Activated T-helper 2 cell treated with anti-CD3 and anti-CD28 coated beads, Interferon-gamma antibody, Interleukin-2, Interleukin-4, amounts not matched to agents 10 μg/mL and 5 μg/mL and 100 μg/mL, durations not matched to agents 14 hours and 24 hours and 36 hours (primary cell): ENCODE measurements around the gene MT1G. TPM values are rescaled to one million over a fixed set of nuclear protein-coding genes. Genes with fewer than 3 reads are reported as not detected.

ENCODE experiments used
- DNase-seq: peaks from one replicate; pipeline ENCODE4 v3.0.0; 2021; ENCODE audit warnings: low spot score
- H3K27ac Mint-ChIP-seq: one replicate; pipeline ENCODE4 v1.8.0; 2021; ENCODE audit warnings: mixed read lengths
- H3K27me3 Mint-ChIP-seq: one replicate; pipeline ENCODE4 v1.8.0; 2021; ENCODE audit warnings: low read depth, mixed read lengths
- H3K36me3 Mint-ChIP-seq: one replicate; pipeline ENCODE4 v1.8.0; 2021; ENCODE audit warnings: low read depth, mixed read lengths
- H3K4me1 Mint-ChIP-seq: one replicate; pipeline ENCODE4 v1.8.0; 2021; ENCODE audit warnings: low read depth, mixed read lengths
- H3K4me3 Mint-ChIP-seq: one replicate; pipeline ENCODE4 v1.8.0; 2021; ENCODE audit warnings: low read depth, mild to moderate bottlenecking, moderate library complexity, mixed read lengths
- H3K9me3 Mint-ChIP-seq: one replicate; pipeline ENCODE4 v1.8.0; 2021; ENCODE audit warnings: mixed read lengths
- intact Hi-C: fragments of 100-400 bp; cut with micrococcal nuclease; formaldehyde crosslinking; loops from one replicate; pipeline ENCODE4 v1.15.1; 2023
- total RNA-seq: library from RNA; stranded (reverse); gene quantifications from 2 replicates; pipeline ENCODE4 v1.2.3, GENCODE V29; 2022

The MT1G gene
- total RNA-seq, 1 donor from 2014 or later = 21.1 TPM

DNA sequence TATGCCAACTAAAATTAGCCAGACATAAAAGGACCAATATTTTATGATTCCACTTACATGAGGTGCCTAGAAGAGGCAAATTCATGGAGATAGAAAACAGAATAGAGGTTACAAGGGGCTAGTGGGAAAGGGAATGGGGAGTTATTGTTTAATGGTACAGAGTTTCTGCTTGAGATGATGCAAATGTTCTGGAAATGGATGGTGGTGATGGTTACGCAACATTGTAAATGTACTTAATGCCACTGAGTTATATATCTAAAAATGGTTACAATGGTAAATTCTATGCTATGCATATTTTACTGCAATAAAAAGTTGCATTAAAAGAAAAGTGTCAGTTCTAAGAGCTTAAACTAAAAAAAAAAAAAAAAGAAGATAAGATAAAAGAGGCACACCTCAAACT, 32.3 kb upstream of the MT1G start:
- Mint-ChIP-seq H3K36me3 (no peaks in the 10 kb centered on the region), H3K4me3 (no peak overlapping the region), H3K27ac (no peak overlapping the region), H3K27me3 (no peaks in the 10 kb centered on the region), H3K4me1 (peaks cover 9% of the 10 kb centered on the region), H3K9me3 (no peaks in the 10 kb centered on the region)
- intact Hi-C loops = no loop called here
- DNase-seq = no peak

DNA sequence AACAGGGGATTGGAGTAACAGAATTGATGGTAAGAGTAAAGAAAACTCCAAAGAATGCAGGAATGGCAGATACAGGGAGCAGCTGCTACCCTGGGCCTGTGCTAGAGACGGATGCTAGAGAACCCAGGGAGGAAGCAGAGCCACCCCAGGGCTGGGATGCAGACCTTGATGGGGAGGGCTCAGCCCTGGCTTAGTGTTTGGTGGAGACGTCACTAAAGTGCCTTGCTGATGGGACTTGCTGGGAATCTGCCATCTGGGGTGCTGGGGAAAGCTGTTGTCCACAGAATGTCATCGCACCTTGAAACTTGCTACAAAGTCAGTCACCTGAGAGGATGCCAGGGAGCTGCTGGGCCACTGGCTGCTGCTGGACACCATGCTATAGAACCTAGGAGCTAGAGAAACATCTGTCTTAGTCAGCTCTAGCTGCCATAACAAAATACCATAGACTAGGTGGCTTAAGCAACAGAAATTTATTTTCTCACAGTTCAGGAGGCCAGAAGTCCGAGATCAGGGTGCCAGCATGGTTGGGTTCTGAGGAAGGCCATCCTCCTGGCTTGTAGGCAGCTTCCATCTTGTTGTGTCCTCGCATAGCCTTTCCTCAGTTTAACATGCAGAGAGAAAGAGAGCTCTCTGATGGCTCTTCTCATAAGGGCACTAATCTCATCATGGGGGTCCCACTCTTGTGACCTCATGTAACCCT, 29.7 kb upstream of the MT1G start:
- no peaks in the 10 kb centered on the region for H3K9me3 Mint-ChIP-seq
- no peak overlapping the region for H3K4me3 Mint-ChIP-seq
- no peaks in the 10 kb centered on the region for H3K27me3 Mint-ChIP-seq

DNA sequence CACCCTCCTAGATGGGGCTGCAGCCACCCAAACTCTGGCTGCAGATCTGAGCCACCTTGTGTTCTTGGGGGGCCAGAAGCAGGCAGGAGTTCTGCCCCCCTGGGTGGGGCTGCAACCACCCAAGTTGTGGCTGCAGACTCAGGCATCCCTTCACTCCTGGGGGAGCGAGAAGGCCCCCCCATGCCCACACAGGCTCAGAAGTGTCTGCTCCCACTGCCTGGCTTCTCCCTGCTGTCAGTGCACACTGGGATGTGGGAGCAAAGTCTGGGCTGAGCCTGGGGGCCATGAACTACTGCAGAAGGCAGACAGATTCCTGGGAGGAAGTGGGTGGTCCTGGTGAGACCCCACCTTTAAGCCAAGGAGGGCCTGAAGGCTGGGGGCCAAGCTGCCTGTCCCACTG, 27.4 kb upstream of the MT1G start:
- intact Hi-C loops = no loop called here
- H3K36me3 Mint-ChIP-seq = no peaks in the 10 kb centered on the region
- no peak overlapping the region for H3K27ac Mint-ChIP-seq
- DNase-seq = no peak
- no peaks in the 10 kb centered on the region for H3K27me3 Mint-ChIP-seq
- no peaks in the 10 kb centered on the region for H3K4me1 Mint-ChIP-seq
- H3K4me3 Mint-ChIP-seq = no peak overlapping the region
- no peaks in the 10 kb centered on the region for H3K9me3 Mint-ChIP-seq

More for the DNA sequence above, 29.7 kb upstream of the MT1G start:
- intact Hi-C loops = no loop called here
- DNase-seq = no peak
- no peaks in the 10 kb centered on the region for H3K36me3 Mint-ChIP-seq
- H3K27ac Mint-ChIP-seq = no peak overlapping the region
- peaks cover 9% of the 10 kb centered on the region for H3K4me1 Mint-ChIP-seq

DNA sequence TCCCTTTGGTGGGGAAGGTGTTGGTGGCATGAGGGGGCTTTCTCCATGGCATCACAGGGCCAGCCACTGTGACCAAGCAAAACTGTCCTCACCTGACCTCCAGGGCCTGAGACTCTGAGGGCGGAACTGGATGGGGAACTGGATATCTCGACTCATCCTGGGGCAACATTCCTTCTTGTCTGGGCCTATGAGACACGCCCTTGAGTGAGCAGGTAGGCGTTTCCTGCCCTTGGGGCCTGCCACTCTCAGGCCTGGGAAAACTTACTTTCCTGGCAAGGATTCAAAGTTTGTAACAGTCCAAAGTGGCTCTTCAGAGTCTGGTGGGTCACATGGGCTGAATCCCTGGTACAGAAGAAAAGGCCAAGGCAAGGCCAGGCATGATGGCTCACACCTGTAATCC, 24.0 kb upstream of the MT1G start:
- no peaks in the 10 kb centered on the region for H3K9me3 Mint-ChIP-seq
- no peak for DNase-seq
- H3K27me3 Mint-ChIP-seq = peaks cover 3% of the 10 kb centered on the region
- H3K4me1 Mint-ChIP-seq = no peaks in the 10 kb centered on the region
- intact Hi-C loops = no loop called here
- no peak overlapping the region for H3K27ac Mint-ChIP-seq
- no peak overlapping the region for H3K4me3 Mint-ChIP-seq
- no peaks in the 10 kb centered on the region for H3K36me3 Mint-ChIP-seq

DNA sequence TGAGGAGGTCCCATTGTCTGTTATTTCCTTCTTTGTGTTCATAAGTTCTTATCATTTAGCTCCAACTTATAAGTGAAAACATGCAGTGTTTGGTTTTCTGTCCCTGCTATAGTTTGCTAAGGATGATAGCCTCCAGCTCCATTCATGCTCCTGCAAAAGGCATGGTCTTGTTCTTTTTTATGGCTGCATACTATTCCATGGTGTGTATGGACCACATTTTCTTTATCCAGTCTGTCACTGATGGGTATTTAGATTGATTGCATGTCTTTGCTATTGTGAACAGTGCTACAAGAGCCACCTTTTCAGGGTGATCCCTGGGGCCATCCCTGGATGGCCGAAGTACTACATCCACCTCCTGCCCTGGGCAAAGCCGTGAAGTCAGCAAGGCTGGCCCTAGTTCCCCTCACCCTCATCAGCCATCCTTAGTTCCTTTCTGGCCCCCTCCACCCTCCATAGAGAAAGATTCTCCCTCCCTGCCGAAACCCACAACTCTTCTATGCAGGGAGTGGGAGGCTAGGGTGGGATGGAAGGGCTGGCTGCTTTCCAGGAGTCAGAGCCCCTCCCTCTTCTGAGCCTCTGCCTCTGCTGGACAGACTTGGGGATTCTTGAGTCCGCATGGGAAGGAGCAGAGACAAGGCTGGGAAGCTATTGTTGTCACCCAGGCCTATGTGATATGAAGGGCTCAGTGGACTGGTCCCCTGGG, 22.7 kb upstream of the MT1G start:
- intact Hi-C loops = no loop called here
- peaks cover 3% of the 10 kb centered on the region for H3K27me3 Mint-ChIP-seq

DNA sequence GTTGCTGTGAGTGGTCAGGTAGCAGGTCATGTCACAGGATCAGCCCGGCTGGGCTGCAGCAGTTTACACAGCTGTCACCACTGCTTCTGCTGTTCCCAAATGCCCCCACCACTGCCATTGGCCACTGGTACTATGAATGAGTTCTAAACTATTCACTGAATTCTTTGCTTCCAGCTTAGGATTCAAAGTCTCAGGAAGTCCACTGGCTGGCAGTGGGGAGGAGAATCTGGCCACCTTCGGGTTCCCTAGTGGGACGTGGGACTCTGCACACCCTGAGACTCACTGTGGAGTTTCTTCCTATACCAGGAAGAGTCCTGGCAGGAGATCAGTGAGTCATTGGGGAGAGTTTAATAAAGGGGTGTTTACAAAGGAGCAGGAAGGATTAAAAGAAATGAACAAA, 21.3 kb upstream of the MT1G start:
- Mint-ChIP-seq H3K9me3 (no peaks in the 10 kb centered on the region), H3K36me3 (peaks cover 4% of the 10 kb centered on the region), H3K27me3 (peaks cover 3% of the 10 kb centered on the region), H3K27ac (no peak overlapping the region), H3K4me1 (no peaks in the 10 kb centered on the region), H3K4me3 (no peak overlapping the region)
- DNase-seq = no peak
- intact Hi-C loops = no loop called here

More for the DNA sequence above, 22.7 kb upstream of the MT1G start:
- no peak for DNase-seq
- Mint-ChIP-seq H3K4me1 (no peaks in the 10 kb centered on the region), H3K4me3 (no peak overlapping the region), H3K27ac (no peak overlapping the region), H3K9me3 (no peaks in the 10 kb centered on the region), H3K36me3 (peaks cover 4% of the 10 kb centered on the region)

DNA sequence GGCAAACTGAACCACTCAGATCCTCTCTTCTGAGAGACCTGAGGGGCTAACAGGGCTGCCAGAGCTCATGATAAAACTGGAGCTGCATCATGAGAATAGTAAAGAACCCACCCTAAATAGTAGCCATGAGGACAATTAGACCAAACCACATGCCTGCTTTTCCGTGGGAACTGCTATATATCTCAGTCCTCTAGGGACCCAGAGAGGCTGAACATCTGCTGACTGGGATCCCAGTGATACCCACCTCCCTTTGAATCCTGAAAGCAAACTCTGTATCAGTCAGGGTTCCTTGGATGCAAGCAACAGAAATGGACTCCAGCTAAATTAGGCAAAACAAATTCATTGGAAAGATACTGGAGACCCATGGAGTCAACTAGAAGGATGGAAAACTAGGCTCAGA, 20.9 kb upstream of the MT1G start:
- Mint-ChIP-seq H3K4me3 (no peak overlapping the region), H3K27me3 (peaks cover 3% of the 10 kb centered on the region), H3K36me3 (peaks cover 4% of the 10 kb centered on the region), H3K4me1 (peaks cover 3% of the 10 kb centered on the region), H3K27ac (no peak overlapping the region), H3K9me3 (no peaks in the 10 kb centered on the region)
- intact Hi-C loops = no loop called here
- no peak for DNase-seq

DNA sequence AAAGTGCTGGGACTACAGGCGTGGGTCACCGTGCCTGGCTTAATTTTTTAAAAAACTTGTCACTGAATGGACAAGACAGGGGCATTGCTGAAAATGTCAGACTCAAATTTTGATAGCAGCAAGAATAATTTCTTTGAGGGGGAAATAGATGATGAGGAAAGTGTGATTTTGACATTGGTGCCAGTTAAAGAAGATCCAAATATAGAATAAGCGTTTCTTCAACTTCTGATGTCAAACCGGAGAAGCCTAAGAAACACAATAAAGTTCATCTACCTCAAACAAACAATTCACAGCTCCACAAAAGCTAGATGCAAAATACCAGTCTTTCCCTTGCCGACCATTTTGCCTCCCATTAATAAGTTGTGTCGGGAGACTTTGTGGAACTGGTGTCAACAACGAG, 18.9 kb upstream of the MT1G start:
- no peak for DNase-seq
- Mint-ChIP-seq H3K4me1 (peaks cover 16% of the 10 kb centered on the region), H3K27ac (no peak overlapping the region), H3K4me3 (no peak overlapping the region), H3K36me3 (peaks cover 4% of the 10 kb centered on the region), H3K9me3 (no peaks in the 10 kb centered on the region), H3K27me3 (peaks cover 3% of the 10 kb centered on the region)
- intact Hi-C loops = no loop called here

DNA sequence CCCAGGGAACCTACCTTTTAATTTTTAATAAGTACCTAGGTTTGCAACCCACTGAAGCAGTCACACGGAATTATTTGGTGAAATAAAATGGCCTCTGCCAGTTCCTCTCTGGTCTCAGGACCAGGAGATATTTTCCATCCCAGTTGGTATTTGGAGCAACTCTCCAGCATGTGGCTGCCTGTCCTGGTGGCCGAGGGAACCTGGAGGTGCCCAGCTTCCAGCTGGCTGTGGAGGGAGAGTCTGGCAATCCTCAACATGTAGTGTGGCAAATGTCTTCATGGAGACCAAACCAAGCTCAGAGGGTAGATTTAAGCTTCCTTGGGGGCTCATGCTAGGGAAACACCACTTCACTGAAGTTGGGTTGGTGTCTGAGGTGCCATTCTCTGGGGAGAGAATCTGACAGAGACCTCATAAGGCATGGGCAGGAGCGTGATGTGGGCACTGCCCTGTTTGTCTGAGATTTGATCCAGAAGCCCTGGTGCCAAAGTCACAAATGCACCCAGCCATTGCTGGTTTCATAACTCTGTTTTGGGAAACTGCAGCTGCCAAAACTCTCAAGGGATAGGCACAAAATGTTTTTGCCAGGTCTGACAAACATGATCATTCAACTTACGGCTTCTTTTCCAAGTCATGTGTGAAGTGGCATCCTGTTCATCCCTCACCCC, 17.2 kb upstream of the MT1G start:
- no peak overlapping the region for H3K4me3 Mint-ChIP-seq
- no peaks in the 10 kb centered on the region for H3K9me3 Mint-ChIP-seq
- H3K36me3 Mint-ChIP-seq = peaks cover 4% of the 10 kb centered on the region
- H3K4me1 Mint-ChIP-seq = peaks cover 21% of the 10 kb centered on the region
- H3K27me3 Mint-ChIP-seq = peaks cover 3% of the 10 kb centered on the region
- H3K27ac Mint-ChIP-seq = no peak overlapping the region
- intact Hi-C loops = loop anchor here (5.0 kb wide), 2 partner anchors 43 to 233 kb away; partner anchors contain the start of genes NUDT21 and OGFOD1
- DNase-seq = no peak

DNA sequence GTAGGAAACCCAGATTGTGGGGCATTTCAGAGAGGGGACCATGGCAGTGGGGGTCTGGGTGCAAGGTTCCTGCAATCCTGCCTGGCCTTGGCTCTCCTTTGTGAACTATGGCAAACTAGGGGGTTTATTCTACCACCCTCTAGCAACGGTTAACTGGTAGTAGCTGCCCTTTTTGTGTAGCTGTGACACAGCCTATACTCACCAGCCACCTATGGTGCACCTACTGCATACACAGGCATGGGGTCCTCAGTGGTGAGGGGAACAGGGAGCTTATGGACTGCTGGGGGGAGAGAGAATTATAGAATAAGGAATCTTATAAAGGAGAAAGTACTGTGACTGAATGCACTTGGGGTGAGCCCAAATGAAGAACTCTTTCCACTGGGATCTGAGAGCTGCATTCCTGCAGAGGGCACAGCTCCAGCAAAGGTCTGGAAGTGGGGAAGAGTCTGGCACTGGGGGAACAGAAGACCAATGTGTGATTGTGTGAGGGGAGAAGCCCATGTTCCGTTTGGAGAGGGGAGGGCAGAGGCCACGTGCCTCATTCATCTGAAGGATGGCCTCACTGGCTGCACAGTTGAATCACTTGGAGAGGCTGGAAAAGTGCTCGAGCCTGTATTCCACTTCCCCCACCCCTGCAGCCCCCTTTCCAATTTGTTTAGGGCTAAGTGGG, 16.5 kb upstream of the MT1G start:
- no peaks in the 10 kb centered on the region for H3K9me3 Mint-ChIP-seq
- intact Hi-C loops = loop anchor here (5.0 kb wide), 2 partner anchors 42 to 232 kb away; partner anchors contain the start of genes NUDT21 and OGFOD1
- H3K4me1 Mint-ChIP-seq = peaks cover 24% of the 10 kb centered on the region
- peak overlapping the region; percentile 94 for H3K4me3 Mint-ChIP-seq
- no peak for DNase-seq
- peaks cover 4% of the 10 kb centered on the region for H3K36me3 Mint-ChIP-seq
- peaks cover 3% of the 10 kb centered on the region for H3K27me3 Mint-ChIP-seq
- no peak overlapping the region for H3K27ac Mint-ChIP-seq

DNA sequence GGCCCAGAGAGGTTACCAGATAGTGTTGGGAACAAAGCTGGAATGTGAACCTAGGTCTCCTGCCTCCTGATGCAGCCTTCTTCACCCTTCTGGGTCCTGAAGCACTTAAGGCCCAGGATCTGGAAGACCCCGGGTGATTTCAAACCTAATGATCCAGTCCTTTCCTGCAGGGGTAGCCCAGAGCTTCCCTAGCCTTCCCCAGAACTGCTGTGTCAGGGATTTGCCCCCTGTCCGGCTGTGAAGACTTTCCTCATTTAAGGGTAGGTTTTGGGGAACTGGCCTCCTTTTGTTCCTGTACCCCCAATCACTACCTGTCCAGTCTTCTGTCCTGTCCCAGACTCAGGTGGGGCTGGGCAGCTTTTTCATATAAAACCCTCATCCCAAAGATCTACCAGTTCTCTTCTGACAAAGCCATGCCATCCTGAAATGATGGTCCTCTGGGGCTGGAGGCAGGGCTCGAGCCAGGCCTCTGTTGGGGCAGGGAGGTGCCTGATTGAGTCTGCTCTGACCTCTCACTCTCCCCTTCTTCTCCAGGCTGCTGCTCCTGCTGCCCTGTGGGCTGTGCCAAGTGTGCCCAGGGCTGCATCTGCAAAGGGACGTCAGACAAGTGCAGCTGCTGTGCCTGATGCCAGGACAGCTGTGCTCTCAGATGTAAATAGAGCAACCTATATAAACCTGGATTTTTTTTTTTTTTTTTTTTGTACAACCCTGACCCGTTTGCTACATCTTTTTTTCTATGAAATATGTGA, 15.7 kb upstream of the MT1G start:
- Mint-ChIP-seq H3K27ac (no peak overlapping the region), H3K27me3 (no peaks in the 10 kb centered on the region), H3K36me3 (peaks cover 4% of the 10 kb centered on the region), H3K9me3 (no peaks in the 10 kb centered on the region), H3K4me1 (peaks cover 24% of the 10 kb centered on the region), H3K4me3 (peak overlapping the region; percentile 94)
- intact Hi-C loops = loop anchor here (2.0 to 5.0 kb wide), 4 partner anchors 15 to 231 kb away; partner anchors contain the start of genes MT1G, MT1H, NUDT21 and OGFOD1
- no peak for DNase-seq
